Peyer's patch (tissue), 4 donors: ENCODE data around the gene ZNF664. TPM values are rescaled to one million over a fixed set of nuclear protein-coding genes. Genes with fewer than 3 reads are reported as not detected.
A peak's percentile ranks its signal among the peaks of the same experiment; 100 is the strongest.

Experiments
- DNase-seq, 3 donors: peaks; one replicate each; pipeline ENCODE4 v3.0.0-alpha.2; 2017 to 2019
- H3K27ac ChIP-seq, 4 donors: fragments of 200-600 bp; sonication (generic); one replicate each; pipeline ENCODE4 v1.5.1; 2016 to 2019
- H3K27me3 ChIP-seq, 2 donors: fragments of 200-600 bp; sonication (generic); one replicate each; pipeline ENCODE4 v1.5.1; 2019
- H3K36me3 ChIP-seq, 3 donors: fragments of 200-600 bp; sonication (generic); one replicate each; pipeline ENCODE4 v1.5.1; 2016 to 2019
- H3K4me1 ChIP-seq, 4 donors: fragments of 200-600 bp; sonication (generic); one replicate each; pipeline ENCODE4 v1.5.1; 2016 to 2019
- H3K4me3 ChIP-seq, 4 donors: fragments of 200-600 bp; sonication (generic); 1 replicate in 3 of 4; 2 replicates in 1 of 4; pipeline ENCODE4 v1.5.1; 2016 to 2019; ENCODE audit warnings: mild to moderate bottlenecking in 1 of 4
- H3K9me3 ChIP-seq, 4 donors: fragments of 200-600 bp; sonication (generic); one replicate each; pipeline ENCODE4 v1.5.1; 2016 to 2019; ENCODE audit warnings: mild to moderate bottlenecking in 1 of 4
- CTCF ChIP-seq, 6 experiments: fragments of 450-650 bp in 4 of 6; fragments of 200-600 bp in 2 of 6; sonication (generic) in 1 of 6; IDR thresholded peaks; one replicate each; pipeline ENCODE4 v1.5.1; 2017 to 2019; ENCODE audit warnings: antibody characterized with exemption in 6 of 6, mild to moderate bottlenecking in 3 of 6, moderate library complexity in 1 of 6
- POLR2A ChIP-seq, 2 donors: fragments of 450-650 bp; IDR thresholded peaks; one replicate each; pipeline ENCODE4 v1.5.1; 2017; ENCODE audit warnings: antibody characterized with exemption in 2 of 2, mild to moderate bottlenecking in 2 of 2, moderate library complexity in 2 of 2
- total RNA-seq, 4 donors: library from RNA; depleted of rRNA; stranded (reverse); fragments of >200 nt; gene quantifications; one replicate each; pipeline ENCODE4 v1.1.0, GENCODE V29; 2016

Gene ZNF664
- total RNA-seq, 4 donors from 2014 or later, result 75.9 to 160 (median 114) TPM

DNA sequence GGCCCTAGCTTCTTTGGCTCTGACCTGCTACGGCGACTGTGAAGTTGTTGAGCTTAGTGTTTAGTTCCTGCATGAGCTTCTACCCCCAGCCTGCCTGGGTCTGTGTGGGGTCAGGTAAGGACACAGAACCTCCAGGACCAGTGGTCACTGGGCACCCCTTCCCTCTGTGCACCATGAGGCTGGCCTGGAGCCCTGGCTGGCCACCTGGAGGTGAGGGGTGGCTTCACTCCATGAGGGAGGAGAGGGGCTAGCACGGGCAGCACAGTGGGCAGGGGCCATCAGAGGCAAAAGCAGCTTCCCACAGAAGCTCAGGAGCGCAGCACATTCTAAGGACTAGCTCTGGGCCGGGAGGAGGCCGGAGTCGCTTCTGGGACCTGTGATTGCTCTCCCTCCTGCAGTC is 37.1 kb upstream of the ZNF664 start:
- TF ChIP-seq POLR2A (IDR thresholded peaks at IDR 0.05) (no peak), CTCF (IDR thresholded peaks at IDR 0.05) (no peak)
- no peaks in the 10 kb centered on the region for H3K4me1 ChIP-seq
- H3K27me3 ChIP-seq, result no peaks in the 10 kb centered on the region
- DNase-seq, result no peak
- H3K9me3 ChIP-seq, result no peaks in the 10 kb centered on the region
- peaks cover 0 to 16% (median 0%) of the 10 kb centered on the region in 3 donors for H3K36me3 ChIP-seq
- H3K4me3 ChIP-seq, result no peak overlapping the region
- no peak overlapping the region for H3K27ac ChIP-seq

GRCh38 chr12:123936471-123936870 is 36.5 kb upstream of the ZNF664 start:
- Histone ChIP-seq H3K36me3 (peaks cover 0 to 21% (median 0%) of the 10 kb centered on the region in 3 donors), H3K4me3 (no peak overlapping the region), H3K27me3 (no peaks in the 10 kb centered on the region), H3K27ac (no peak overlapping the region), H3K4me1 (no peaks in the 10 kb centered on the region), H3K9me3 (no peaks in the 10 kb centered on the region)
- DNase-seq, result no peak
- no peak for TF ChIP-seq CTCF (IDR thresholded peaks at IDR 0.05)
- TF ChIP-seq POLR2A (IDR thresholded peaks at IDR 0.05), result no peak

GRCh38 chr12:123936956-123937706 is 35.9 kb upstream of the ZNF664 start:
- Histone ChIP-seq H3K27ac (peak overlapping the region; percentile 14 to 64 (median 49)), H3K9me3 (peaks cover 0 to 3% (median 0%) of the 10 kb centered on the region in 4 donors), H3K4me1 (no peaks in the 10 kb centered on the region), H3K4me3 (no peak overlapping the region), H3K27me3 (no peaks in the 10 kb centered on the region), H3K36me3 (peaks cover 0 to 28% (median 0%) of the 10 kb centered on the region in 3 donors)
- DNase-seq, result no peak
- no peak for TF ChIP-seq POLR2A (IDR thresholded peaks at IDR 0.05)
- TF ChIP-seq CTCF (IDR thresholded peaks at IDR 0.05), result no peak

DNA sequence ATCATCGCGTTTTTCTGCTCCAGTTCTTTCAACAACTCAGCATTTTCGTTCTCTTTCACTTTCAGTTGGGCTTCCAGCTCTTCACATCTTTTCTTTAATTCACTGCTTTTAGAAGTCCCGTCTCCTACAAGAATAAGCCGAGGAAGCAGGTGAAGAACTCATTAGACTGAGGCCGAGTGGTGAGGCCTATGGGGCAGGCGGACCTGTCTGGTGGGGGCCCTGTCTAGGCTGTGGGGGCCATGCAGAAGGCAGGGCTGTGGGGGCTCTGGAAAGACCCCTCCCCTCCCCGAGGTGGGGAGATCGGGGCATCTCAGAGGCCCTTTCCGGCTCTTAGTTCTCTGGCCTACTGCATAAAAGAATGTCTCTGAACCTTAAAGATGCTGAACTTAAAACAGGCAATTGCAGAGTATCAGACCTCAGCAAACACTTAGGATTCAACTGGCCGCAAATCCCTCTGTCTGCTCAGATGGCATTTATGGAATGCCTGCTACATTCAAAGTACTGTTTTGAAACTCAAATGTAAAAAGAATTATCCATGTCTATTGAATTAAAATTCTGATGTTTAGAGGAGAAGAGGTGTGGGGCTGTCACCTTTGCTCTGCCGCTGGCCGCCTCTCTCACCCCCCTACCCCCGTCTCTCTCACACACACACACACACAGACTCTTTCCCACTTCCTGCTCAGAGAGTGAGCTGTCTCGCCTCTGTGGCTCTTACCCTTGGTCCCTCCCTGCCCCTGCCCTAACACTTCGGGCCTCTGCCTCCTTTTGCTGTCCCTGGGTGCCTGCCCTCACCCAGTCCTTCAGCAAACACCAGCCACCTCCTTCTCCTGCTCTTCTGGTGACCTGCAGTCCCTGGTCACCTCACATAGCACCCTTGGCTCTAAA is 35.1 kb upstream of the ZNF664 start:
- Histone ChIP-seq H3K9me3 (peaks cover 0 to 3% (median 0%) of the 10 kb centered on the region in 4 donors), H3K27me3 (no peaks in the 10 kb centered on the region), H3K27ac (peak overlapping the region; percentile 31 to 64 (median 49)), H3K4me1 (no peaks in the 10 kb centered on the region), H3K4me3 (no peak overlapping the region), H3K36me3 (peaks cover 0 to 36% (median 0%) of the 10 kb centered on the region in 3 donors)
- no peak for TF ChIP-seq CTCF (IDR thresholded peaks at IDR 0.05)
- DNase-seq, result peak in 2 of 3 donors; percentile 34 to 61

DNA sequence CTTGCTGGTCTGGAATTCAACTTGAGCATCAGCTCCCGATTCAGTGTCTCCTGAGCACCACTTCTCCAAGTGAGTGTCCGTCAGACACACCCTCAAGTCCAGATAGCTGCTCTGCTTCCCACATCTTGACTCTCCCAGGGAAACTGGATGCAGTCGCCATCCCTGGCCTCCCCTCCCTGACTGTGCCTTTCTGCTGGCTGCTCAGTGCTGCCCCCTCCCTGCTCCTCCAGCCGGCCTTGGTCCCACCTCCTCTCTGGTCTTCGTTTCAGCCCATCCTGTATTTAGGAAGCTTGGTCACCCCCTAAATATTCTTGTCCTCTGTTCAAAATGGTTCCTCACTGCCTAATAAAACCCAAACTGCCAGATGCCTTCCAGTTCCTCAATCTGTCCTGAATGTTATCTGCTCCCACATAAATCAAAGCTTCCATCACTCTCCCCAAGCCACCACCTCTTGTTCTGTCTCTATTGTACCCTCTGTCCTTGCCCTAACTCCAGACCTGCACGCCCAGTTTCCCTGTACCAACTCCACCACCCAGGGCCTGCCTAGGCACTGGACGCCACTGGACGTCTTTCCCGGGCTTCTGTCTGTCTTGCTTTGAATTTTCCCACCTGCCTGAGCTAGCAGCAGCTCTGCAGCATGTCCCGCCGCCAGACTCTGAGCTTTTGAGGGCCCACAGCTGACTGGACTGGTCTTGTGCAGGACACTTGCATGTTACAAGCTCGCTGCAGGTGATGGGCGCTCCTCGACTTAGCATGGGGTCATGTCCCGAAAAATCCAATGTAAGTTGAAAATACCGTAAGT is 34.1 kb upstream of the ZNF664 start:
- Histone ChIP-seq H3K36me3 (peaks cover 0 to 43% (median 0%) of the 10 kb centered on the region in 3 donors), H3K9me3 (peaks cover 0 to 3% (median 0%) of the 10 kb centered on the region in 4 donors), H3K27ac (peak overlapping the region; percentile 4 to 64 (median 42)), H3K4me3 (no peak overlapping the region), H3K4me1 (no peaks in the 10 kb centered on the region), H3K27me3 (no peaks in the 10 kb centered on the region)
- TF ChIP-seq POLR2A (IDR thresholded peaks at IDR 0.05), result no peak
- TF ChIP-seq CTCF (IDR thresholded peaks at IDR 0.05), result peak in 2 of 6 experiments; percentile 23 to 27
- DNase-seq, result no peak
